HG03457 (cell line): ENCODE results near the gene DNAH11.
"Not testable (repeated sequence)": the region's sequence is repeated elsewhere in the genome, so short reads cannot be mapped to it uniquely, and the experiment has no call there.

ENCODE experiments used
- ATAC-seq: cut with Tn5 transposase; IDR thresholded peaks from one replicate; pipeline ENCODE4 v1.9.1; 2021; ENCODE audit warnings: moderate number of reproducible peaks; ENCODE audit not compliant: unreplicated experiment

DNAH11 gene, protein sequence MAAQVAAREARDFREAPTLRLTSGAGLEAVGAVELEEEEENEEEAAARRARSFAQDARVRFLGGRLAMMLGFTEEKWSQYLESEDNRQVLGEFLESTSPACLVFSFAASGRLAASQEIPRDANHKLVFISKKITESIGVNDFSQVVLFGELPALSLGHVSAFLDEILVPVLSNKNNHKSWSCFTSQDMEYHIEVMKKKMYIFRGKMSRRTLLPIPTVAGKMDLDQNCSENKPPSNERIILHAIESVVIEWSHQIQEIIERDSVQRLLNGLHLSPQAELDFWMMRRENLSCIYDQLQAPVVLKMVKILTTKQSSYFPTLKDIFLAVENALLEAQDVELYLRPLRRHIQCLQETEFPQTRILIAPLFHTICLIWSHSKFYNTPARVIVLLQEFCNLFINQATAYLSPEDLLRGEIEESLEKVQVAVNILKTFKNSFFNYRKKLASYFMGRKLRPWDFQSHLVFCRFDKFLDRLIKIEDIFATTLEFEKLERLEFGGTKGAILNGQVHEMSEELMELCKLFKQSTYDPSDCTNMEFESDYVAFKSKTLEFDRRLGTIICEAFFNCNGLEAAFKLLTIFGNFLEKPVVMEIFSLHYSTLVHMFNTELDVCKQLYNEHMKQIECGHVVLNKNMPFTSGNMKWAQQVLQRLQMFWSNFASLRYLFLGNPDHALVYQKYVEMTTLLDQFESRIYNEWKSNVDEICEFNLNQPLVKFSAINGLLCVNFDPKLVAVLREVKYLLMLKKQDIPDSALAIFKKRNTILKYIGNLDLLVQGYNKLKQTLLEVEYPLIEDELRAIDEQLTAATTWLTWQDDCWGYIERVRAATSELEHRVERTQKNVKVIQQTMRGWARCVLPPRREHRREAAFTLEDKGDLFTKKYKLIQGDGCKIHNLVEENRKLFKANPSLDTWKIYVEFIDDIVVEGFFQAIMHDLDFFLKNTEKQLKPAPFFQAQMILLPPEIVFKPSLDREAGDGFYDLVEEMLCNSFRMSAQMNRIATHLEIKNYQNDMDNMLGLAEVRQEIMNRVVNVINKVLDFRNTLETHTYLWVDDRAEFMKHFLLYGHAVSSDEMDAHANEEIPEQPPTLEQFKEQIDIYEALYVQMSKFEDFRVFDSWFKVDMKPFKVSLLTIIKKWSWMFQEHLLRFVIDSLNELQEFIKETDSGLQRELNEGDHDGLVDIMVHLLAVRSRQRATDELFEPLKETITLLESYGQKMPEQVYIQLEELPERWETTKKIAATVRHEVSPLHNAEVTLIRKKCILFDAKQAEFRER (N-terminal part only)

DNA sequence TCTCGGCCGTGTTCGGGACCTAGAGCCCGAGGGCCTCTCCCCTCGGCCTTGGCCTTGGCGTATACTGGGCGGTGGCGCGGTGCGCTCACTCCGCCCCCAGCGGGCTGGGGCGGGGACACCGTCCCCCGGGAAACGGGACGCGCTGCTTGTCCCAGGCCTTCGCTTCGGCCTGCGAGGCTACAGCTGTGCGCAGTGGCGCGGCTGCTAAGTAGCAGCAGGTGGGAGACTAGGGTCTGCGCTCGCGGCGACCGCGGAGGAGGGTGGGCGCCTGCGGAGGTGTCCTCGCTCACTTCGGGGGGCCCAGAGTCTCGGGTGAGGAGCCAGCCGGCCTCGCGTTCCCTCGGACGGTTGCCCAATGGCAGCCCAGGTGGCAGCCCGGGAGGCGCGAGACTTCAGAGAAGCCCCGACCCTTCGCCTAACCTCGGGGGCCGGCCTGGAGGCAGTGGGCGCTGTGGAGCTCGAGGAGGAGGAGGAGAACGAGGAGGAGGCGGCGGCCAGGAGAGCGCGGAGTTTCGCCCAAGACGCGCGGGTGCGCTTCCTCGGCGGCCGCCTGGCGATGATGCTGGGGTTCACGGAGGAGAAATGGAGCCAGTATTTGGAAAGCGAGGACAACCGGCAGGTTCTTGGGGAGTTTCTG, at the start of gene DNAH11:
DNAH11 (plus strand) TSS at position 149 of the 637 bp plus-strand sequence; CDS start at position 356, 207 bp downstream.
- no peak for ATAC-seq

- no peak for ATAC-seq
These were observed 47.1 kb upstream of the DNAH11 start for GRCh38 chr7:21495731-21496130.

GRCh38 chr7:21497072-21497471, 45.8 kb upstream of the DNAH11 start:
- no peak for ATAC-seq

- ATAC-seq = no peak
These were observed 42.6 kb upstream of the DNAH11 start for GRCh38 chr7:21500117-21500832.

DNA sequence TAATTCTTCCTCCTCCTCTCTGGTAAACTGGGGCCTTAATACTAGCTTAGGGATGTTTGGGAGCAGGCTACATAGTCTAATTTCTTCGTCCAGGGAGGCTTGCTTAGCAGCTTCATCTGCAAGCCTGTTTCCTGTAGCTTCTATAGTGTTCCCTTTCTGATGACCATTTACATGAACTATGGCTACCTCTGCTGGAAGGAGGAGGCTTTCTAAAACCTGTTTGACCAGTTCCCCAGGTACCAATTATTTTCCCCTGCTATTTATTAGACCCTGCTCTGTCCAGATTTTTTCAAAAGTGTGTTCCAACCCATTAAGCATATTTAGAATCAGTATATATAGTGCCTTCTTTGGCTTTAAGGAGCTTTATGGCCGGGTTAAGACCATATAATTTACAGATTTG, 38.8 kb upstream of the DNAH11 start:
- ATAC-seq = no peak

DNA sequence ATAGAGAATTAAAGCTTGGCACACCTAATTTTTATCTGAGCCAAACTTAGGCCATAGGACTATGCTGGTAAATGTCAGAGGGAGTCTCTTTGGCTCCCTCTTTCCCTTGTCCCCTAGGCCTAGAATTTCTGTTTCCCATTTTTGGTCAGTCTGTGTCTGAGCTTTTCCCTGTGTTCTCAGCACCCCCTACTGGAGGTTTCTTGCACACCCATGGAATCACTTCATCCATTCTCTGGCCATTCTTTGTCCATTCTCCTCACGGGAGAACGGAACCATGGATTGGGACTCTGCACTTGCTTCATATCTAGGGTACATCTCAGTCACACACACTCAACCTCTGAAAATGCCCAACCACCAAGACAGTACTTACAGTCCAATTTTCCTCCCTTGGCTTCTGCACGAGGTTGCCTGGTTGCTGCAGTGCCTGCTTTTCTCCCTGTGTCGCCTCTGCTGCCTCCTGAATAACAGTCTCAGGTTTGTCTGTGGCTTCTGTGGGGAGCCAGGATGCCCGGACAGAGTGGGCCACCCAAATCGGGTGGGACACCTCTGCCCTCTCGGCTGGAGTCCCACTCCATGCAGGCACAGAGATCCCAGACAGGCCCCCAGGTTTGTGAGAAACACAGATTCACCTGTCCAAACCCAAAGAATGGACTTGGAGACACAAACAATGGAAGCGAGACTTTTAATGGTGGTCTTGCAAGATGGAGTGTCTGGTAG, 35.1 kb upstream of the DNAH11 start:
- ATAC-seq = no peak

DNA sequence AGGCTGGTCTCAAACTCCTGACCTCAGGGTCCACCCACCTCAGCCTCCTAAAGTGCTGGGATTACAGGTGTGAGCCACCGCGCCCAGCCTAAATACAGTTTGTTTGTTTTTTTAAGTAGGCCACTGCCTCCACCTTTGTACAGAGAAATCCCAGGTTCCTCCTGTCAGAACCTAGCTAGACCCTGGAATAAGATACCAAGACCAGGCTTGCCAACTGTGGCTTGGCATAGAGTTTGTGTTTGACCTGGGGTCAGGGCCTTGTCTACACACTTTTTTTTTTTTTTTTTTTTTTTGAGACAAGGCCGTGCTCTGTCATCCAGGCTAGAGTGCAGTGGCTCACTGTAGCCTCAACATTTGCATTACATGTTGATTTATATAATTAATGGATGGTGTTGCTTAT, 34.3 kb upstream of the DNAH11 start:
- ATAC-seq = no peak

- no peak for ATAC-seq
These were observed 28.8 kb upstream of the DNAH11 start for GRCh38 chr7:21514062-21514461.

DNA sequence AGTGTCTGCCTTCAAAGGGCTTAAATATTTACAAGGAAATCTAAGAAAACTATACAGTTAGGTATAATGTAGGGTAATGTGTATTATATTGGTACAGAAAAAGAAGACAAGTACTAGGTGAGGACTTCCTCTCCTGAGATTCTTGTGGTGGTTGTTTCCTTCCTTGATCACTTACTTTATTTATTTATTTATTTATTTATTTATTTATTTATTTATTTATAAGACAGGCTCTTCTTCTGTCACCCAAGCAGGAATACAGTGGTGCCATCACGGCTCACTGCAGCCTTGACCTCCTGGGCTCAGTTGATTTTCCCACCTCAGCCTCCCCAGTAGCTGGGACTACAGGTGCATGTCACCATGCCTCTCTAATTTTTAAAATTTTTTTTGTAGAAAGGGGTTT, 18.2 kb upstream of the DNAH11 start:
- no peak for ATAC-seq

- ATAC-seq = no peak
These were observed 16.8 kb upstream of the DNAH11 start for GRCh38 chr7:21526007-21526406.

- no peak for ATAC-seq
These were observed 16.4 kb upstream of the DNAH11 start for GRCh38 chr7:21526448-21526847.

DNA sequence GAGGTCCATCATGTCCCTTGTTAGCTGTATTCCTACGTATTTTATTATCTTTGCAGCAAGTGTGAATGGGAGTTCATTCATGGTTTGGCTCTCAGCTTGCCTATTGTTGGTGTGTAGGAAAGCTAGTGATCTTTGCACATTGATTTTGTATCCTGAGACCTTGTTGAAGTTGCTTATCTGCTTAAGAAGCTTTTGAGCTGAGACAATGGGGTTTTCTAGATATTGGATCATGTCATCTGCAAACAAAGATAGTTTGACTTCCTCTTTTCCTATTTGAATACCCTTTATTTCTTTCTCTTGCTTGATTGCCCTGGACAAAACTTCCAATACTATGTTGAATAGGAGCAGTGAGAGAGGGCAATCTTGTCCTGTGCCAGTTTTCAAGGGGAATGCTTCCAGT, 10.4 kb upstream of the DNAH11 start:
- ATAC-seq = not testable (repeated sequence)

DNA sequence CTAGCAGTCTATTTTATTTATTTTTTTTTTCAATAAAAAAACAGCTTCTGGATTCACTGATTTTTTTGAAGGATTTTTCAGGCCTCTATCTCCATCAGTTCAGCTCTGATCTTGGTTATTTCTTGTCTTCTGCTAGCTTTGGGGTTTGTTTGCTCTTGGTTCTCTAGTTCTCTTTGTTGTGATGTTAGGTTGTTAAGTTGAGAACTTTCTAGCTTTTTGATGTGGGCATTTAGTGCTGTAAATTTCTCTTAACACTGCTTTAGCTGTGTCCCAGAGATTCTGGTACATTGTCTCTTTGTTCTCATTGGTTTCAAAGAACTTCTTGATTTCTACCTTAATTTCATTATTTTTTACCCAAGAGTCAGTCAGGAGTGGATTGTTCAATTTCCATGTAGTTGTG, 9.2 kb upstream of the DNAH11 start:
- not testable (repeated sequence) for ATAC-seq

- ATAC-seq = not testable (repeated sequence)
These were observed 6.3 kb upstream of the DNAH11 start for GRCh38 chr7:21536445-21537118.

- no peak for ATAC-seq
These were observed 3.8 kb upstream of the DNAH11 start for GRCh38 chr7:21538936-21539495.

- no peak for ATAC-seq
These were observed 876 bp downstream of the DNAH11 start for GRCh38 chr7:21543528-21544302.

- no peak for ATAC-seq
These were observed 1.4 kb downstream of the DNAH11 start for GRCh38 chr7:21544303-21544656.

DNA sequence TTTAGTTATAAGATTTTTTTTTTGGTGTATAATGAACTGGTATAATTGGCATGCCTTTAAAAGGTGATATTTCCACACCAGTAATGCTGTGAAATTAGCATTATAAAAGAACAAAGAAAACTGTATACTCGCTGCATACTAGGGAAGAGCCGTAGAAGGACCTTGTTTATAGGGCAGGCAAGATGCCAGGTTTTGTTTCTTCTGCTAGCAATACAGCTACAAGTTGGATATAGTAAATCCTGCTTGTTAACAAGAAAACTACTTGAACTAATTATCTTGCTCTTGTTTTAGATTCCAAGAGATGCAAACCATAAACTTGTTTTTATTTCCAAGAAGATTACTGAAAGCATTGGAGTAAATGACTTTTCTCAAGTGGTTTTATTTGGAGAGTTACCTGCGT, 1.9 kb downstream of the DNAH11 start:
- ATAC-seq = no peak
